Head of caudate nucleus (tissue), 42 donors: ENCODE results near the gene DENND2C.

Experiments
- DNase-seq, 42 donors: peaks; one replicate each; pipeline versions ENCODE4 v3.0.0 to v3.0.0-alpha.2; 2020 to 2021; ENCODE audit warnings: mixed read lengths in 7 of 42
- intact Hi-C: fragments of 100-400 bp; cut with DNase I; formaldehyde crosslinking; loops from one replicate; pipeline ENCODE4 v1.15.0; 2022

Gene DENND2C

DNA sequence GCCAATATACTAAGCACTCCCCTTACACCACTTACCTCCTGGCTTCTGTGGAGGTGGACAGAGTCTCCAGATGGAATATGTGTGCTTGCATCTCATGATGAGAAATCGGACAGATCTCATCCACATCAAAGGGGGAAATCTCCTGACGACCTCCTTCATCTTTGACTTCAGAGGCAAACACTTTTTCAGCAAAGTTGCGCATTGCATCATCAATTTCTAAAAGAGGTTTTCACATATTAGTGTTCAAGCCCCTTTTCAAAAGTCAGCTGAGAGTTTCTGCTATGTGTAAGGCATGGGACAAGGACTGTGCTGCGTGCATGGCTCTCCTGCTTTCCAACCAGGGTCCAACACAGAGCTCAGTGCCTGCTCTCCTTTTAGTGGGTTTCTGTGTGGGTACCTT is 18.7 kb upstream of the DENND2C start:
- intact Hi-C loops = no loop called here
- DNase-seq = no peak

DNA sequence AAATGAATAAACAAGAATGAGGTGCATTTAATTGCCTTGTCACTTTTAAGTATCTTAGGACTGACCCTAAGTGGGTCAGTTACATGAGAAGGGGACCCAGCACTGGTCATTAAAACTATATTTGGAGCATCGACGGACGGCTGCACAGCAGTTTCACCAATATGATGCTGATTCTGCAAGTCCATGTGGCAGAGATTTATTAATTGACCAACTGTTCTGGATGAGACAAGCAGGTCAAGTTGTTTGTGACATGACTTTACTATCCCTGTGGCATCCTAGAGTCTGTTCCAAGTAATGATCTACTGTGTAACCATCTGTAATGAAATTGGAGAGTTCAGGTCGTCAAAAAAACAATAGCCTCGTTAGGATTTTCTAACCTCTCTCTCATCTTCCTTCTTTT is 16.0 kb upstream of the DENND2C start:
- DNase-seq = no peak
- intact Hi-C loops = no loop called here

DNA sequence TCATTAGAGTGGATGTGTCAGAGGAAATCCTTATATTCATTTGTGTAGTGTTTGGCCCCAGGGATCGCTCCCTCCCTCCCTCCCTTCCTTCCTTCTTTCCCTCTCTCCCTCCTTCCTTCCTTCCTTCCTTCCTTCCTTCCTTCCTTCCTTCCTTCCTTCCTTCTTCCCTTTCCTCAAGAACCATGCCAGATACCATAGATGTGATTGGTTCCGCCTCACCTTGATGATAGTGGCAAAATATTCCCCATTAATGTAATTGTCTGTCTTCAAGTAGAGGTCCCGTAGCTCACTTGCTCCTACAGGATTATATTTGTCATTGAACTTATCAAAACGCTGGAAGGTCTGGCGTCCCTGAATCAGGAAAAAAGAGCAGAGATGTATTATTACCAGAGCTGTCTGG is 7.8 kb upstream of the DENND2C start:
- no peak for DNase-seq
- intact Hi-C loops = no loop called here

GRCh38 chr1:114676115-114676514 is 6.3 kb upstream of the DENND2C start:
- no peak for DNase-seq
- intact Hi-C loops = no loop called here

GRCh38 chr1:114671939-114672275 is 2.1 kb upstream of the DENND2C start:
- DNase-seq = no peak
- intact Hi-C loops = no loop called here

DNA sequence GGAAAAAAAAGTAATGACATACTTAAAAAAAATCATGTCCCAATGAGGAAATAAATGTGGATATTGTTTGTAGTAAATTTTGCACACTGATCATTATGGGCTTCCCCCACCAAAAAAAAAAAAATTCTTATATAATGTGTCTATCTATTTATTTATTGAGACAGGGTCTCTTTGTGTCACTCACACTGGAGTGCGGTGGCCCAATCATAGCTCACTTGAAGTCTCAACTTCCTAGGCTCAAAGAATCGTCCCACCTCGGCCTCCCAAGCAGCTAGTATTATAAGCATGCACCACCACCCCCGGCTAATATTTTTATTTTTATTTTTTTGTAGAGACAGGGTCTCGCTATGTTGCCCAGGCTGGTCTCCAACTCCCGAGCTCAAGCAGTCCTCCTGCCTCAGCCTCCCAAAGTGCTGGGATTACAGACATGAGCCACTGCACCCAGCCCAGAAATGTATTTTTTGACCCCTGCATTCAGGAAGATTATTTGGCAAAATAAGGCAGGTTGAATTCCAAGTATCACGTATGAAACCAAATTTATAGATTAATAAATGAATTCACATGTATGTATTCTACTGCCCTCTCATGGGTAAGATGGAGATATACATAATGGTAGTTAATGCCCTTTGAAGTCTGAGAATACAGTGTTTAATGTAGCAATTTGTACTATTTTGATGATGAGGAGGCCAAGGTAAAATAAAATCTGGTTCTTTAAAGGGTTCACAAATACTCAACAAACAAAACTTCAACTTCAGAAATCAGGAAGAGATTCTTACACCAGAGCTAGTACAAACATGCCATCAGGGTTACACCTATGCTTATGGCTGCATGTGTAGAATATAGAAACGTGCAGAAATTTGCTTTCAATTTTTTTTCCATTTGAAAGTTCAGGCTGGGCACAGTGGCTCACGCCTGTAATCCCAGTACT is 1.4 kb upstream of the DENND2C start:
- intact Hi-C loops = no loop called here
- no peak for DNase-seq

GRCh38 chr1:114670083-114671010 is 498 bp upstream of the DENND2C start:
- intact Hi-C loops = no loop called here

DNA sequence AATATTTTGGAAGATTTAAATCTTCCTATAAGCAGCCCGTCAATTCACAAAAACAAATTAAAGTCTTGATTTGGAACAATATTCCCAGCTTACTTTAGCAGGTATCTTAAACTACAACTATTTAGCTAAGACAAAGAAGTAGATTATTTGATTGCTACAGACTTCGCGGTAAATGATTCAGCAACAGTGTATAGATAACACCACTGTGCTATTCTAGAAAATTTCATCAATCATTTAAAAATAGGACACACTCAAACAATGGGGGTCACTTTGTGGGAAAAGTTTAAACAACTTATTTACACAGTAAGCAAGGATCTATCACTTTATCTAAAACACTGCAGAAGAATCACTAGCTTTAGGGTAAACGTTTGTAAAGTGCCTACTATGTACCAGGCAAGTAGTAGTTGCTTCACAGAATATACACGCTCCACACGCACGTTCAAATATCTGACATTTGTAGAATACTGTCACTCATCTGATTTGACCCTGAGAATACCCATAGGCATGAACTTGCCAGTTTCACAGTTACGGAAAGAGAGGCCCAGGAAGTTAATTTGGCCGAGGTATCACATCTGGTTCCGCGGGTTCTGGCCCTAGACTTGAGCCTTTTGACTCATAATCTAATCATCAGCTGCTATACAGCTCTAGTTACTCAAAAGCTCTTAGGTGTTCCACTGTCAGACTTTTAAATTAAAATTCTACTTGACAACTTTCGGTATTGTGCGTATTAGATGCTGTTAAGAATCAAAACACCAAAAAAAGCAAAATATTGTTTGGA is 876 bp downstream of the DENND2C start:
- intact Hi-C loops = no loop called here
- DNase-seq = no peak

More at GRCh38 chr1:114670083-114671010, 498 bp upstream of the DENND2C start:
- peak; percentile 72 to 94 (median 89) for DNase-seq

GRCh38 chr1:114668373-114668772 is 1.5 kb downstream of the DENND2C start:
- intact Hi-C loops = no loop called here
- DNase-seq = no peak

DNA sequence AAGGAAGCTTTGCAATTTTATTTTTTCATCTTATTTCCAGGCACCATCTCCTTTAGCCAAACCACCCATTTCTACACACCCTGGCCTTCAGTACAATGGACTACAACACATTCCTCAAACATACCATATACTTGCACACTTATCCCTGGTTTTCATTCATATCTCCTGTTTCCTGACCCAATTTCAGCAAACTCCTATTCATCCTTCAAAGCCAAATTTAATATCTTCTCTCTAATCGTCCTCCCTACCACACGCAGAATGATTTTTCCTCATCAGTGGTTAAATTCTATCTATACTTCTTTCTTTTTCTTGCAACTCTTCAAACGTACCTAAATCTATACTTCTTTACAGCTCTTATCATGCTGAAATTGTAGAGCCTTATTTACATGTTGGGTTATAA is 2.9 kb downstream of the DENND2C start:
- intact Hi-C loops = no loop called here
- DNase-seq = no peak

DNA sequence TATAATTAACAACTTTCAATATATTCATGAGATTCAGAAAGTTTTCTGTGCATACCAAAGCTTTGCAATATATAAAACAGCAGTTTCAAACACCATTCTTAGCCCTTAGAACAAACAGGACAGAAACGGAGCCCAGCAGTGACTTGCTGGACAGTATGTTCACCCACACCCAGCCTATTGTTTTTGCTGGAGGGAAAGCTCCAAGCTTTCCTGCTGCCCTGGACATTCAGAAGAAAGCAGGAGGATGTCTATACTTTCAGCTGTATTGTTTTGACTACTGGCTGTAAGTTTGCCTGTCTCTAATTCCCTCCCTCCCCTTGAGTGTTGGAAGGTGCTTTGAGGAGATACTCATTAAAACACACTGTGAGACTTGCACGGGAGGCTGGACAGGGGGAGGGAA is 9.6 kb downstream of the DENND2C start:
- no peak for DNase-seq
- intact Hi-C loops = no loop called here

GRCh38 chr1:114651893-114652292 is 18.0 kb downstream of the DENND2C start:
- no peak for DNase-seq
- intact Hi-C loops = no loop called here

DNA sequence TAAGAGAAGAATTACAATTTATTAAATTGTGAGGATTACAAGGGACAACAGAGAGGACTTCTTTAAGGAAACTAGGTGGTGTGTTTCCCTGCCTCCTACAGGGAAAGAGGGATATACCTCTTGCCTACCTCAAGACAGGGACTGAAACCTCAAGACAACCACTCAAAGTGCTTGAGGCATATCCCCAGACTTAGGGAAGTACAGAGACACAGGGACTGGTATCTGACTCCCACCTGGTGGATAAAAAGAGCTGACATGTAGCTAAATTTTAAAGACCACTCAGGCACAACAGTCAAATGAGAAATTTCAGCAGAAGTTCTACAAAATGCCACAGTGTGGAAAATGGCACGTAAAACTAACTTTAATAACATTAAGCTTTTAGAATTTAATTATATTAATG is 21.3 kb downstream of the DENND2C start:
- intact Hi-C loops = no loop called here
- DNase-seq = no peak

GRCh38 chr1:114641377-114641776 is 28.5 kb downstream of the DENND2C start:
- no peak for DNase-seq
- intact Hi-C loops = no loop called here

- no peak for DNase-seq
- intact Hi-C loops = no loop called here
Measured at GRCh38 chr1:114638910-114639309, 30.9 kb downstream of the DENND2C start.

- intact Hi-C loops = no loop called here
- no peak for DNase-seq
Measured at GRCh38 chr1:114632427-114632826, 37.4 kb downstream of the DENND2C start.

DNA sequence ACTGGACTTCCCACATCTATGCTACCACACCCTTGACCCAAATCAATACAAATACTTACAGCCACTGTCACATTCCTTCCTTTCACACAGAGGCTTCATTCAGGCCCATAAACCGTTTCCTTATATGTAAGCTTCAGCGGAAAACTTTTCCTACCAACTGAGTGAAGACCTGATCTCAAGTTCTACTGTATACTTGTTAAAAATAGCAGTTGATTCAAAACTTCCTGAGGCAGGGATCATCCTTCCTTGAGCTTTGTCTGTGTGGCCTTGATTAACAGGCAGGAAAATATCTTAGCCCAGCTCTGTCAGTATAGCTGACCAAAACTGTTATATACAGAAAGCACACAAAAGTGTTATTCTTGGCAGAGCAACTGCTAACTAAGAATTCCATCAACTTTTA is 42.7 kb downstream of the DENND2C start:
- no peak for DNase-seq
- intact Hi-C loops = no loop called here

DNA sequence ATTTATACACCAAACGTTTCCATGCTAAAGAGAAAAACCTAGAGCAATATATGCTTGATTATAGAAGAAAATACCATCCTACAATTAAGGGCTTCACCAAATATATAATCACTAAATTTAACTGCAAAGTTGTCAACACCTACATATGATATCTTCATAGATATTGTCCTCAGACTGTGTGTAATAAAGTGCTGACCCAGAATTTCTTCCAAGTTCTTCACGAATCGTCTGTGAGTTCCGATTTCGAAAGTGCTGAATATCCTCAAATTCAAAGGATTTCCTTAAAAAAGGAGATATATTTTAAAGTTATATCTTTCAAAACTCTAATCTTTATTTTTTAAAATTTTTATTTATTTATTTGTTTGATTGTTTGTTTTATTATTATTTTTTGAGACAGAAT is 46.5 kb downstream of the DENND2C start:
- DNase-seq = no peak
- intact Hi-C loops = no loop called here

DNA sequence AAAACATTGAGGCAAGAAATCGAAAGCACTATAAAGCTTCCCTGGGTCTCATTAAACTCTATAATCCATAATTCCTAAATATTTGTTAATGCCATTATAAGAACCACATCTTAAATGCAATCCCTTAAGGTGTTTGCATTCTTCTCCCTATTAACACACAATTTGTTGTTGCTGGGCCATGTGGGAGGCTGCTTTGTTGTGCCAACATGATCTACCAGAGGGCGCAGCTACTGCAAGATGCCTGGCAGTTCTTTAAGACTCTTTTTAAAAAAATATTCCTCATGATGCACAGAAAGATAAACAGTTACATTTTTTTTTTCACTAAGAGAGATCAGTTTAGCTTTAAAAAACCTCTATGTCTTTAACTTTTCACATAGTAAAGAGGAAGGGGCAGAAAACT is 49.4 kb downstream of the DENND2C start:
- intact Hi-C loops = no loop called here
- DNase-seq = no peak

DNA sequence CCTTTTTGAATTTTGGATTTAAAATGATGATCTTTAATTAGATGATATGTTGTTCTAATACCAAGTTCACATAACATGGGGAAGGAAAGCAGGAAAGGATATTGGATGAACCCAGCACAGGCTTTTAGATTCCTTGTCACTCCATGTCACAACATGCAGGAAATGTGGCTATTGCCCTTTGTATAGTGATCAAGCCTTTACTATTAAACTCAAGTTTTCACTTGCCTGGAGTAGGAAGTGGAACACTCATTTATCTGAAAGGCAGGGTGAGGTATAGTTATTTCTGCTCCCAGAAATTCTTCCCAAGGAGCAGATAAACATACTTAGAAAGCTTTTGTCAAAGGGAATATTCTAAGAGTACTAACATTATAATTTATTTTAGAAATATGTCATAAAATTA is 51.2 kb downstream of the DENND2C start:
- DNase-seq = no peak
- intact Hi-C loops = no loop called here
